Measurements from ENCODE around the gene NMNAT2.

NMNAT2 gene

DNA sequence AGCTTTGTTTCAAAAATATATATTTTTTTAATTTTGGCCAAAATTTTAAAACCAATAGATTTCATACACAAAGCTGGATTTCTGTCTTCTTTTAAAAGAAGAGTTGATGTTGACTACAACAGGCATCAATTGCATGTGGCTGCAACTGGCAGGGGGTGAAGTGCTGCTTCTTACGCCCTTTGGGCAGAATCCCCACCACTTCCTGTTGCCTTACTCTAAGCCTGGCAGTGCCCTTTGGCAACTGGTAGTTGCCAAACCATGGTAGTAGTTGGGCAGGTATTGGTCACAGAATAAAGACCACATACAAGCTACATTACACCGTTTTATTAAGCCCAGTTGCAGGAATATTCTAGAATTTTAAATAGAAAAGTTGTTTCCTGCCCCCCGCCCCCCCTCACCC lies 215.1 kb downstream of the NMNAT2 start:
- Histone ChIP-seq H3K9me3 (ENCODE audit: insufficient read depth, low read length) (no peaks in the 10 kb centered on the region), H3K4me1 (ENCODE audit: insufficient read depth, insufficient read length) (peaks cover 6% of the 10 kb centered on the region), H3K36me3 (ENCODE audit: insufficient read depth, insufficient read length, low read length) (no peaks in the 10 kb centered on the region), H3K27me3 (ENCODE audit: insufficient read depth, insufficient read length) (no peaks in the 10 kb centered on the region), H3K9ac (ENCODE audit: insufficient read length, low read depth) (no peak overlapping the region), H3K4me3 (ENCODE audit: insufficient read length, low read depth) (no peak overlapping the region)
- DNase-seq (ENCODE audit: low read depth, low spot score) = no peak
- TF ChIP-seq SUZ12 (IDR thresholded peaks at IDR 0.05; ENCODE audit: extremely low read depth, insufficient read depth, insufficient read length) = no peak
- no peak for TF ChIP-seq YY1 (IDR thresholded peaks at IDR 0.05; ENCODE audit: insufficient read depth, insufficient read length)
- no peak for TF ChIP-seq ZNF274 (IDR thresholded peaks at IDR 0.05; ENCODE audit: low read depth, low read length)

DNA sequence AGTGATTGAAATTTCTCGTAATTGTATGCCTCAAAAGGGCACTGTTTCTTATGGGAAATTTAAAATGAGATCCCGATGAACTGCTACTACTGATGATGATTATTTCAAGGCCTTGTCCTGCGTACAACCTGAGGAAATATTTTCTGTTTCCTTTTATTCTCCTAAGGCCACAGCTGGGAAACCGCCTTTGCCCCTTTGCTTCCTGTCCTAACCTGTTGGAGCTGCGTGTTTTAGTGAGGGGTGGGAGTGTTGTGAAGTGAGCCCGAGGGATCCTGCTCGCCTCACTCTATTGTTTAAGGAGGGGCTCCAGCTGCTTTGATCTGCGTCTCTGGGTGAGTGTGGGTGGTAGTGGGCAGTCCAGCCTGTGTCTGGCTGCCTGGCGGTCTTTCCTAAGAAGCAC lies 217.7 kb downstream of the NMNAT2 start:
- H3K4me3 ChIP-seq (ENCODE audit: insufficient read length, low read depth) = no peak overlapping the region
- H3K4me1 ChIP-seq (ENCODE audit: insufficient read depth, insufficient read length) = peaks cover 6% of the 10 kb centered on the region
- peak overlapping the region; percentile 33 for H3K9ac ChIP-seq (ENCODE audit: insufficient read length, low read depth)
- no peaks in the 10 kb centered on the region for H3K9me3 ChIP-seq (ENCODE audit: insufficient read depth, low read length)
- TF ChIP-seq ZNF274 (IDR thresholded peaks at IDR 0.05; ENCODE audit: low read depth, low read length) (no peak), SUZ12 (IDR thresholded peaks at IDR 0.05; ENCODE audit: extremely low read depth, insufficient read depth, insufficient read length) (no peak), YY1 (IDR thresholded peaks at IDR 0.05; ENCODE audit: insufficient read depth, insufficient read length) (no peak)
- H3K27me3 ChIP-seq (ENCODE audit: insufficient read depth, insufficient read length) = no peaks in the 10 kb centered on the region
- no peaks in the 10 kb centered on the region for H3K36me3 ChIP-seq (ENCODE audit: insufficient read depth, insufficient read length, low read length)
- DNase-seq (ENCODE audit: low read depth, low spot score) = no peak

DNA sequence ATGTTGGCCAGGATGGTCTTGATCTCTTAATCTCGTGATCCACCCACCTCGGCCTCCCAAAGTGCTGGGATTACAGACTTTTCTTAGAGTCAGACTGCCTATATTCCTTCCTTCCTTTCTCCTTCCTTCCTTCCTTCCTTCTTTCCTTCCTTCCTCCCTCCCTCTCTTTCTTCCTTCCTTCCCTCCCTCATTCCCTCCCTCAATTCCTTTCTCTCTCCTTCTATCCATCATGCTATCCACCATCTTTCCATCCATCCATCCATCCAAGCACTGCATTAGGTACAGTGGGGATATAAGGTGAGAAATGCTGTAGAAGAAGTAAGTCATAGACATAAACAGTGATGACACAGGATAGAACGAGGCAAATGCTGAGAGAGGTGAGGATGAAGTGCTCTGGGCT lies 218.9 kb downstream of the NMNAT2 start:
- TF ChIP-seq SUZ12 (IDR thresholded peaks at IDR 0.05; ENCODE audit: extremely low read depth, insufficient read depth, insufficient read length) = no peak
- no peak for TF ChIP-seq ZNF274 (IDR thresholded peaks at IDR 0.05; ENCODE audit: low read depth, low read length)
- TF ChIP-seq YY1 (IDR thresholded peaks at IDR 0.05; ENCODE audit: insufficient read depth, insufficient read length) = no peak
- Histone ChIP-seq H3K4me3 (ENCODE audit: insufficient read length, low read depth) (no peak overlapping the region), H3K9me3 (ENCODE audit: insufficient read depth, low read length) (no peaks in the 10 kb centered on the region), H3K36me3 (ENCODE audit: insufficient read depth, insufficient read length, low read length) (no peaks in the 10 kb centered on the region), H3K4me1 (ENCODE audit: insufficient read depth, insufficient read length) (peaks cover 6% of the 10 kb centered on the region), H3K27me3 (ENCODE audit: insufficient read depth, insufficient read length) (no peaks in the 10 kb centered on the region), H3K9ac (ENCODE audit: insufficient read length, low read depth) (no peak overlapping the region)
- no peak for DNase-seq (ENCODE audit: low read depth, low spot score)

DNA sequence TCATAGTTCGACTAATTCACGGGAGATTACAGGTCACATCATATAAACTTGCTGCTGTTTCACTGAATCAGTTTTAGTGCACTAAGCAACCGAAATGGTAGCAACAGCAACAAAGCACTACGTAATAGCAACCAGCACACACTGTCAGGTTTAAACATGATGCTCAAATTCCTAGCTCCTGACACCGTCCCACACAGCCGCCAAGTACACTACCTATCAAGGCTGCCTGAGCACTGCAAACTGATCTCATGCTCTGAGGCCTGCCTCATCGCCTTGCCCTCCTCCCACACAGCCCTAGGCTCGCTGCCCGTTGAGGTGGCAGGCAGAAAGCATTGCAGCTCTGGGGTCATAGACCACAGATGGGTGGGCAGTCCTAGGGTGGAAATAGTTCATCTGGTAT lies 219.7 kb downstream of the NMNAT2 start:
- no peaks in the 10 kb centered on the region for H3K36me3 ChIP-seq (ENCODE audit: insufficient read depth, insufficient read length, low read length)
- H3K9me3 ChIP-seq (ENCODE audit: insufficient read depth, low read length) = no peaks in the 10 kb centered on the region
- H3K4me1 ChIP-seq (ENCODE audit: insufficient read depth, insufficient read length) = peaks cover 6% of the 10 kb centered on the region
- no peak overlapping the region for H3K9ac ChIP-seq (ENCODE audit: insufficient read length, low read depth)
- no peak overlapping the region for H3K4me3 ChIP-seq (ENCODE audit: insufficient read length, low read depth)
- TF ChIP-seq SUZ12 (IDR thresholded peaks at IDR 0.05; ENCODE audit: extremely low read depth, insufficient read depth, insufficient read length) (no peak), ZNF274 (IDR thresholded peaks at IDR 0.05; ENCODE audit: low read depth, low read length) (no peak), YY1 (IDR thresholded peaks at IDR 0.05; ENCODE audit: insufficient read depth, insufficient read length) (no peak)
- DNase-seq (ENCODE audit: low read depth, low spot score) = no peak
- H3K27me3 ChIP-seq (ENCODE audit: insufficient read depth, insufficient read length) = no peaks in the 10 kb centered on the region

Data from NT2/D1 (cell line).